HG02759 (cell line): ENCODE results near the gene TINCR.

ENCODE experiments used
- ATAC-seq: cut with Tn5 transposase; IDR thresholded peaks from one replicate; pipeline ENCODE4 v1.9.1; 2021; ENCODE audit warnings: mild to moderate bottlenecking, moderate library complexity; ENCODE audit not compliant: unreplicated experiment

Gene TINCR

GRCh38 chr19:5519076-5519475 is 48.7 kb downstream of the TINCR start:
- no peak for ATAC-seq

GRCh38 chr19:5515737-5516136 is 52.0 kb downstream of the TINCR start:
- ATAC-seq: no peak

- no peak for ATAC-seq
These were observed 53.8 kb downstream of the TINCR start for GRCh38 chr19:5514001-5514400.

GRCh38 chr19:5512715-5513114 is 55.0 kb downstream of the TINCR start:
- ATAC-seq: no peak
